GM19467 (cell line): ENCODE data around the gene EPC2.
"Not testable (repeated sequence)": the region's sequence is repeated elsewhere in the genome, so short reads cannot be mapped to it uniquely, and the experiment has no call there.

Experiments
- ATAC-seq: cut with Tn5 transposase; IDR thresholded peaks from one replicate; pipeline ENCODE4 v1.9.1; 2021; ENCODE audit warnings: mild to moderate bottlenecking, moderate library complexity; ENCODE audit not compliant: unreplicated experiment

EPC2 gene

DNA sequence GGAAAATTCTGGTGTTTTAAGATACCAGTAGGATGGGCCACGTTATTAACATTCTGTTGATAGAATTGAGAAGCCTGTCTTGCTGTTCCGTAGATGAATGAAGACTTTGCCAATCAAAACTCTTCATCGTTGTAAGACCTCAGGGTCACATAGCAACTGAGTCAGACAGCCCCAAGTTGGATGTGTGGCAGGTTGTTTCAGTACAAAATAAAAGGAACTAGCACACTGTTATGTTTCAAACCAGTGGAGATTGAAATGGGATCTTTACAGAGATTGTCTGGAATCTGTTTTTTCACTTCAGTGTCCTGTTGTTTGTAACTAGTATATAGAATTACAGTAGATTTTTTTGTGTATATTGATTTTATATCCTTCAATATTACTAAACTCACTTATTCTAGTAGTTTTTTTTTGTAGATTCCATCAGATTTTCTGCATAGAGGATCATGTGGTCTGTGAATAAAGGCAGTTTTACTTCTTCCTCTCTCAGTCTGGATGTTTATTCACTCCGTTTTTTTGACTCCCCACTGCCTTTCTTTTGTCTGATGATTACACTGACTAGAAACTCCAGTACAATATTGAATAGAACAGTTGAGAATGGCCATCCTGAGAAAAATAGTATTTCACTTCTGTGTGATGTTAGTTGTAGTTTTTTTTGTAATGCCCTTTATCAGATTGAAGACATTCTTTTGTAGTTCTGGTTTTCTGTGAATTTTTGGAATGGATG lies 22.7 kb downstream of the EPC2 start:
- no peak for ATAC-seq

DNA sequence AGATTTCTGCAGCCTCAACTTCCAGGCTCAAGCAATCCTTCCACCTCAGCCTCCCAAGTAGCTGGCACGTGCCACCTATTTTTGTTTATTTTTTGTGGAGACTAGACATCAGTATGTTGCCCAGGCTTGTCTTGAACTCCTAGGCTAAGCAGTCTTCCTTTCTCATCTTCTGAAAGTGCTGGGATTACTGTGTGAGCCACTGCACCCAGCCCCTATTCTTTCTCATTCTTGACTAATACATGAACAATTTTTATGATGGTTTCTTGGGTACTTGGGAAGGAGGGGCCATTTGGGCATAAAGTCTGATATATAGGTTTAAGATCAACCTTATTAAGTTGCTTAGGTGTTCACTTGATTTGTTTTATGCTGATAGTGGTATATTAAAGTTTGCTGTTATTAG lies 26.2 kb downstream of the EPC2 start:
- ATAC-seq: no peak

DNA sequence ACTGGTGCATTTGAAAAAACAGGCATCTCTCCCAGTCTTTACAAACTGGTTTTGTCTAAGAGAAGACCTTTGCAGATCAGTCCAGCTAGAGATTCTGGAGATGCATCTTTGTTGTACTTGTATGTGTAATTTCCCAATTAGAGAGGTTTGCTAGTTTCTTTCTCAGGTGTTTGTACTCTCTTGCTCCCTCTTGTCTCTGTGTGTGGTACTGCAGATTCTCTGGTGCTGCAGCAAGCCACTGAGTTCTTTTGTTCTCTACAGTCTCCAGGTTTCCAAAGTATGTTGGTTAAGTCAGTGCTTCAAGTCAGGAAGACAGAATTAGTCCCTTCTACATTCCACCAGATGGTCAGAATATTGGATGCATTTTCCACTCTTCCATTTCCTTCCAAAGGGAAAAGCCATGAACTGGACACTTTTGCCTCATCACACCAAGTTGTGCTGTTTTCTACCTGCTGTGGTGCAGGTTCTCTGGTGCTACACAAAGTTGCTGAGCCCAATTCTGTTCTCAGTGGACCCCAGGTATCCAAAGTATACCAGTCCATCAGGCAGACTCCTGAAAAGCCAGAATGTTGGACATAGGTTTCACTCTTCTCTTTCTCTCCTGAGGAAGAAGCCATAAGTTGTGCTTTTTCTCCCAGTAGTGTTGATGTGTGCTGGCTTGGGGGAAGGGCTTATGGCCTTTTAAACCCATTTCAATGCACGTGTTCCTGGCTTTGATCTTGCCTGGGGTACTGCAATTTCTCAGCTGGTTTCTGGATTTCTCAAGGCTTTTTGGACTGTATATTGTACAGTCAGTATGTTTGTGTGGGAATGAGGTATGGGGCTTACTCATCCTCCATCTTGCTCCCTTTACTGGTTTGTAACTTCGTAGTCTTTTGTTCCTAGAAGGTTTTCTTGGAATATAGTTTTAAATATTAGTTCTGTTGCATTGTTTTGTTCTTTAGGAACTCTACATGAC lies 29.8 kb downstream of the EPC2 start:
- ATAC-seq: peak; percentile 73

DNA sequence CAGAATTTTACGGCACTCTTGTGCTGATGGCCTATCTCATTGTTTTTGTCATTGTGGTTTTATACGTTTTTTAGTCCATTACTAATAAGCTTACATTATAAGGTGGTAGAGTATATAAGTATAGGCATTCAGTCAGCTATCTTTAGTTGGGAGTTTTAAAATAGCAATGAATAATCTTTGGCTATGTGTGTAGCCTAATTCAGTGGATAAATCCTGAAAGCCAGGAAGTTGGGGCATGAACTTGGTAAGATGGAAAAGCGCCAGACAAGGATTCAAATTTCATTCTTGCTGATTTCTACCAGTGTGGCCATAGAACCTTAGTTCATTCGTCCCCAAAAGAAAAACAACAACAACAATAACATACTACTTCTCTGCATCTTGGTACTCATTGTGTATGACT lies 31.2 kb downstream of the EPC2 start:
- no peak for ATAC-seq

DNA sequence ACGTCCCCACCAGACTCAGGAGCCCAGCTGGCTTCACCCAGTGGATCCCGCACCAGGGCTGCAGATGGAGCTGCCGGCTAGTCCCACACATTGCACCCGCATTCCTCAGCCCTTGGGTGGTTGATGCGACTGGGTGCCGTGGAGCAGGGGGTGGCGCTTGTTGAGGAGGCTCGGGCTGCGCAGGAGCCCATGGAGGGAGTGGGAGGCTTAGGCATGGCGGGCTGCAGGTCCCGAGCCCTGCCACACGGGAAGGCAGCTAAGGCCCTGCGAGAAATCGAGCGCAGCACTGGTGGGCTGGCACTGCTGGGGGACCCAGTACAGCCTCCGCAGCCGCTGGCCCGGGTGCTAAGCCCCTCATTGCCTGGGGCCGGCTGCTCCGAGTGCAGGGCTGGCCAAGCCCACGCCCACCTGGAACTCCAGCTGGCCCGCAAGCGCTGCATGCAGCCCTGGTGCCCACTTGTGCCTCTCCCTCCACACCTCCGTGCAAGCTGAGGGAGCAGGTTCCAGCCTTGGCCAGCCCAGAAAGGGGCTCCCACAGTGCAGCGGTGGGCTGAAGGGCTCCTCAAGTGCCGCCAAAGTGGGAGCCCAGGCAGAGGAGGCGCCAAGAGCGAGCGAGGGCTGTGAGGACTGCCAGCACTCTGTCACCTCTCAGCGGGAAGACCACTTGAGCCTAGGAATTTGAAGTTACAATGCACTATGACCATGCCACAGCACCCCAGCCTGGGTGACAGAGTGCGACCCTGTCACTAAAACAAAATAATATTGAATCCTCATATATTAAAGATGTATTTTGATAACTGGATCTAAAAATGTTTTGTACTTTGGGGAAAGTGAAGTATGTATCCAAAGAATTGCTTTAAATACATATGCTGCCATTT lies 34.0 kb downstream of the EPC2 start:
- not testable (repeated sequence) for ATAC-seq

DNA sequence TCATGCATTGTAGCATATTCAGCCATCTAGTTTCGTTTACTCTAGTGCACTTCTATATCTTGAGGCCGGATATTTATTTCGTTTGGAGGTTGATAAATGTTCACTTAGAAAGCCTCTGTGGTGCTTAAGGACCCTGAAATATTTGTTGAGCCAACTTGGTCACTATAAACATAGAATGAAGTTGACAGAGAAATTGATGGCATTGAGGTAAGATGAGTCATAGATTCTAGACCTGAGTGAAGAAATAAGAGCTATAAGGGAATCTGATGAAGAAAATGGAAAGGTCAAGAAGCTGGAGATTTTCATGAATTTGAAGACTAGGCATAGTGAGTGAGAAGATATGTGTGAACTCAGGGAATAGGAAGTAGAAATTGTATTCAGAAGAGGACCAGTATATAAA lies 35.9 kb downstream of the EPC2 start:
- no peak for ATAC-seq

DNA sequence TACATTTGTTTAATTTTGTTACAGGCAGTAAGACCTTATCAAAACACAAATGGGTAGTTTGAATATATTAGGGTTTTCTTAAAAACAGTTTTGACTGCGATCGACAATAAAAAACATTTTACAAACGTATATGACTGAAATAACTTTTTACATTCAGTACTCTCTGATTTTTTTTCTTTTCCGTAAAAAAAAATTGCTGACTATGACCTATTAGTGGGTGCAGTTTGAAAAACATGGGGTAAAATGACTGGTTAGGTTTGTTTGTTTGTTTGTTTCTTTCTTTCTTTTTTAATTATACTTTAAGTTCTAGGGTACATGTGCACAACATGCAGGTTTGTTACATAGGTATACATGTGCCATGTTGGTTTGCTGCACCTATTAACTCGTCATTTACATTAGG lies 36.9 kb downstream of the EPC2 start:
- no peak for ATAC-seq

DNA sequence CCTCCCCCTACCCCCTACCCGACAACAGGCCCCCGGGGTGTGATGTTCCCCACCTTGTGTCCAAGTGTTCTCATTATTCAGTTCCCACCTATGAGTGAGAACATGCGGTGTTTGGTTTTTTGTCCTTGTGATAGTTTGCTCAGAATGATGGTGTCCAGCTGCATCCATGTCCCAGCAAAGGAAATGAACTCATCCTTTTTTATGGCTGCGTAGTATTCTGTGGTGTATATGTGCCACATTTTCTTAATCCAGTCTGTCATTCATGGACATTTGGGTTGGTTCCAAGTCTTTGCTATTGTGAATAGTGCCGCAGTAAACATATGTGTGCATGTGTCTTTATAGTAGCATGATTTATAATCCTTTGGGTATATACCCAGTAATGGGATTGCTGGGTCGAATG lies 37.3 kb downstream of the EPC2 start:
- not testable (repeated sequence) for ATAC-seq

DNA sequence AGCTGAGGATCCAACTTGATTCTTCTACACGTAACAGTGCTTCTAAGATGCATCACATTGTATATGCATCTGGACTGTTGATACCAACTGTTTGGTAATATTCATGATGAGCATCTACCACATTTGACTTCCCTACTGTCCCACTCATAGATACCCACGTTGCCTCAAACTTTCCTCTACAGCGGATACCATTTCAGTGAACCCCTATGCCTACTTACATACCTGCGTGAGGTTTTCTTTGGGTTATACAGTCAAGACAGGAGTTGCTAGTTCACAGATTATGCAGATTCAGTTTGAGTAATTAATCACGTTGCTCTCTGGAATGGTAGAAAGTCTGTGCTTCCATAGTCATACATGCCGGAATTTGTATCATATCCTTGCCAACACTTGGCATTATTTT lies 40.0 kb downstream of the EPC2 start:
- ATAC-seq: no peak

DNA sequence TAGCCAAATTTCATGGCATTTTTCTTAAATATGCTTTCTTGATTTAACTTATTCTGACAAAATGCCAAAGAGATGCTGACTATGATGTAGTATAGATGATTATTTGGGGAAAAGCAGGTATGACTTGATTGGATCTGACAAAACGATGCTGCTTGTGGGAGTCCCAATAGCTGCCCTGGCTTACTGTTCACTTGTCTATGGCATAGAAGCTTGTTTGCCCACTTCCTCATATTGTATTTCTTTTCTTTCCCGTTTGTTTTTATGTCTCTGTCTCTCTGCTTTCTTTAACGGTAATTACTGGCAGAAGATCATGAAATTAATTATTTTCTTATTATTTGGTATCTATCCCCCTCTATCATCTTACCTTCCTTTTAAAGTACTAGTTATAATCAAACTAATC lies 43.0 kb downstream of the EPC2 start:
- no peak for ATAC-seq

DNA sequence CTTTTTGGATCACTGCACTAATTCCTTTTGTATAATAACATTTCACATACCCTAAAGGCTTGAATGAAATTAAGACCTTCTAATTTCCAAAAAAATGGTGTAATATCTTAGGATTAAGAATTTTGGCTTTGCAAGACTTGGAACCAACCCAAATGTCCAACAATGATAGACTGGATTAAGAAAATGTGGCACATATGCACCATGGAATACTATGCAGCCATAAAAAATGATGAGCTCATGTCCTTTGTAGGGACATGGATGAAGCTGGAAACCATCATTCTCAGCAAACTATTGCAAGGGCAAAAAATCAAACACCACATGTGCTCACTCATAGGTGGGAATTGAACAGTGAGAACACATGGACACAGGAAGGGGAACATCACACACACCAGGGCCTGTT lies 43.5 kb downstream of the EPC2 start:
- ATAC-seq: not testable (repeated sequence)

DNA sequence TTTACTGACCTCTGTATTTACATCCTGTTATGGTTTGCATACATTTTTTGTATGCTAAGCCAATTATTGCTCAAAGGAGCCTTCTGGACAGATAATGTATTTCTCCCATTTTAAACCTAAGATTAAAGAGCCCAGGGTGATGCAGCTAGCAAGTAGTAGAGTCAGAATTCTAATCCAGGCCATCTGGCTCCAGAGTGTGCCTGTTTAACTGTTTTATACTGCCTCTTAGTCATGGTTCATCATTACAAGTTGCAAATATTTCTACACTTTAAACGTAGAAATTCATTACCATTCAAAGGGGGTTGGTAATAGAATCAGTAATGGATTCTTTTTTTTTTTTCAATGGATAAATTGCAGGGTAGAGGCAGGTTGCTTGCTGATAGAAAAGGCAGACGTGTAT lies 52.4 kb downstream of the EPC2 start:
- ATAC-seq: no peak

DNA sequence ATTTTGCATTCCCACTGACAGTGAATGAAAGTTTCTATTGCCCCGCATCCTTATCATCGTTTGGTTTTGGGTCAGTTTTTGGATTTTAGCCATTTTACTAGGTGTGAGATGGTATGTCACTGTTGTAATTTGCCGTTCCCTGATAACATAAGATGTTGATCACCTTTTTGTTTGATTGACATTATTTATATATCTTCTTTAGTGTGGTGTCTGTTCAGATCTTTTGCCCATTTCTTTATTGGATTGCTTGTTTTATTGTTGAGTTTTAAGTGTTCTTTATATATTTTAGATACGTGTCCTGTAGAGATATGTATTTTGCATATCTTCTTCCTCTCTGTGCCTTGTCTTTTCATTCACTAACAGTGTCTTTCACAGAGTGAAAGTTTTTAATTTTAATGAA lies 55.3 kb downstream of the EPC2 start:
- ATAC-seq: no peak

DNA sequence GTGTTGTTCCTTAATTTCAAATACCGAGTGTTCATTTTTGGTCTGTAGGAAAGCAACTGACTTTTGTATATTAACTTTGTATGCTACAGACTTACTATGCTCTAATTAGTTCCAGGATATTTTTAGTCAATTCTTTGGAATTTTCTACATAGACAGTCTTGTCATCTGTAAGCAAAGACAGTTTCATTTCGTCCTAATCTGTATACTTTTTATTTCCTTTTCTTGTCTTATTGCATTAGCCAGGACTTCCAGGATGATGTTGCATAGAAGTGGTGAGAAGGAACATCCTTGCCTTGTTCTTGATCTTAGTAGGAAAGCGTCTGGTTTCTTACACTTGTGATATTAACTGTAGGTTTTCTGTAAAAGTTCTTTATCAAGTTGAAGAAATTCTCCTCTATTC lies 56.5 kb downstream of the EPC2 start:
- no peak for ATAC-seq

DNA sequence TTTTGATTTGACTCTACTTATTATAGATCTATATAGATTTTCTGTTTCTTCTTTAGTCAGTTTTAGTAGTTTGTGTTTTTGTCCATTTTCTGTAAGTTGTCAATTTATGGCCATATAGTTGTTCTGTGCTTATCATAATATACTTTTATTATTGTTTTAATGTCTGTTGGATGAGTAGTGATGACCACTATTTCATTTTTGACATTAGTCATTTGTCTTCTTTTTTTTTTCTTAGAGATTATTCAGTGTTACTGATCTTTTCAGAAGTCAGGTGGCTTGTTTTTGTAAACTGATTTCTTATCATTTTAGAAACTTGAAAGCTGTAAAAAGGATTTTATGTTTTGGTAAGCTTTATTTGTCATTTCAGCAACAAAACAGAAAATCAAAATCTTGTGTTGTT lies 57.3 kb downstream of the EPC2 start:
- ATAC-seq: no peak

DNA sequence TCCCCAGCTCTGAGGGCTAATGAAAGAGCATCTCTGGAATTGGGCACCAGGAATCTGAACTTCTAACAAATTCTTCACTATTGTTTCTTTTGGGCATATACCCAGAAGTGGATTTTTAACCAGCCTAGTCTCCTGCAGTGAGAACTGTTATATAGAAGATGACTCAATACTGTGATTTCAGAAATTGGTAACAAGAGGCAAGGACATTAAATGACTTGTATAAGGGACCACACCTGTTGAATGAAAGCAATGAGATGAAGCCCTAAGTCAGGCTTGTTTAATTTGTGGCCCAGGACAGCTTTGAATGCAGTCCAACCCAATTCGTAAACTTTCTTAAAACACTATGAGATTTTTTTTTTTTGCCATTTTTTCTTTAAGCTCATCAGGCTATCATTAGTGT lies 57.9 kb downstream of the EPC2 start:
- ATAC-seq: no peak

DNA sequence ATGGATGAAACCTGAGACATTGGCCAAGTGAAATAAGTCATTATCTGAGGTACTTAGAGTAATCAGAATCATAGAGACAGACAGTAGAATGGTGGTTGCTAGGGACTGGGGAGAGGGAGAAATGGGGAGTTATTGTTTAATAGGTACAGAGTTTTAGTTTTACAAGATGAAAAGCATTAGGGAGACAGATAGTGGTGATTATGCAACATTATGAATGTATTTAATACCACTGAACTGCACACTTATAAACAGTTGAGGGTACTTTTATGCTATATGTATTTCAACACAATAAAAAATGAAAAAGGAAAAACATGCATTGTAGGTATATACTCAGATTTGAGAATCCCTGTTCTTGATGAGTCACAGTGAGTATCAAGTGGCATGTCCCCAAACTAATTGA lies 59.7 kb downstream of the EPC2 start:
- ATAC-seq: no peak

DNA sequence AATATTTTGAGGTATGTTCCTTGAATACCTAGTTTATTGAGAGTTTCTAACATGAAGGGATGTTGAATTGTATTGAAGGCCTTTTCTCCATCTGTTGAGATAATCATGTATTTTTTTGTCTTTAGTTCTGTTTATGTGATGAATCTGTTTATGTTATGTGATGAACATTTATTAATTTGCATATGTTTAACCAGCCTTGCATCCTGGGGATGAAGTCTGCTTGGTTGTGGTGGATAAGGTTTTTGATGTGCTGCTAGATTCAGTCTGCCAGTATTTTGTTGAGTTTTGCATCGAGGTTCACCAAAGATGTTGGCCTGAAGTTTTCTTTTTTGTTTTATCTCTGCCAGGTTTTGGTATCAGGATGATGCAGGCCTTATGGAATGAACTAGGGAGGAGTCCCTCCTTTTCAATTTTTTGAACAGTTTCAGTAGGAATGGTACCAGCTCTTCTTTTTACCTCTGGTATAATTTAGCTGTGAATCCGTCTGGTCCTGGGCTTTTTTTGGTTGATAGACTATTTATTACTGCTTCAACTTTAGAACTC lies 71.9 kb downstream of the EPC2 start:
- ATAC-seq: no peak

DNA sequence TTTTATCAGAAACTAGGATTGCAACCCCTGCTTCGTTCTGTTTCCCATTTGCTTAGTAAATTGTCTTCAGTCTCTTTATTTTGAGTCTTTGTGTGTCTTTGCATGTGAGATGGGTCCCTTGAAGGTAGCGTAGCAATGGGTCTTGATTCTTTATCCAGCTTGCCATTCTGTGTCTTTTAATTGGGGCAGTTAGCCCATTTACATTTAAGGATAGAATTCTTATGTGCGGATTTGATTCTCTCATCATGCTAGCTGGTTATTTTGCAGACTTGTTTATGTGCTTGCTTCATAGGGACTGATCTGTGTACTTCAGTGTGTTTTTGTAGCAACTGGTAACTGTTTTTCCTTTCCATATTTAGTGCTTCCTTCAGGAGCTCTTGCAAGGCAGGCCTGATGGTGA lies 73.5 kb downstream of the EPC2 start:
- ATAC-seq: no peak

DNA sequence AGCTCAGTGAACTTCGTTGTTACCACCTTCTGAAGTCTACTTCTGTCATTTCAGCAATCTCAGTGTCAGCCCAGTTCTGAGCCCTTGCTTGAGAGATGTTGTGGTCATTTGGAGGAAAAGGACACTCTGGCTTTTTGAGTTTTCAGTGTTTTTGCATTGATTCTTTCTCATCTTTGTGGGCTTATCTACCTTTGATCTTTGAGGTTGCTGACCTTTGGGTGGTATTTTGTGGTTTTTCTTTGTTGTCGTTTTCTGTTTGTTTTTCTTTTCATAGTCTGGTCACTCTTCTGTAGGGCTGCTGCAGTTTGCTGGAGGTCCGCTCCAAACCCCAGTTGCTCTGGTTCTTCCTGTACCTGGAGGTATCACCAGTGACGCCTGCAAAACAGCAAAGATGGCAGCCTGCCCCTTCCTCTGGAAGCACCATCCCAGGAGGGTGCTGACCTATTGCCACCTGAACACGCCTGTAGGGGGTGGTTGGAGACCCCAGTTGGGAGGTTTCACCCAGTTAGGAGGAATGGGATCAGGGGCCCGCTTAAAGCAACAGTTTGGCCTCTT lies 74.7 kb downstream of the EPC2 start:
- ATAC-seq: no peak
